Endothelial cell of umbilical vein (primary cell): ENCODE data around the gene CNOT11. TPM values are rescaled to one million over a fixed set of nuclear protein-coding genes. Genes with fewer than 3 reads are reported as not detected.

Source experiments
- BruUV-seq: library from RNA; stranded (reverse); fragments of 400-500 nt; replicated peaks from 2 replicates; lab custom pipeline; 2021; lab: Mats Ljungman, UMichigan
- CTCF ChIA-PET: fragments of 300-600, 350-600 bp; sonication (Branson Sonifier 250); formaldehyde crosslinking; loops from one replicate; lab custom pipeline; 2021; ENCODE audit warnings: antibody characterized with exemption, inconsistent platforms; lab: Charles Lee
- POLR2A ChIA-PET: fragments of 300-600, 350-600 bp; sonication (Branson Sonifier 250); formaldehyde crosslinking; loops from one replicate; lab custom pipeline; 2021; ENCODE audit warnings: antibody characterized with exemption, inconsistent platforms; lab: Charles Lee
- DNase-seq: peaks from one replicate; pipeline ENCODE4 v3.0.0-alpha.2; 2011; ENCODE audit warnings: low read depth, low spot score
- FAIRE-seq: peaks from 2 replicates; lab custom pipeline; 2011; peaks lifted over from hg19 to GRCh38; lab: Jason Lieb, UNC
- H2AFZ ChIP-seq: 2 replicates; pipeline ENCODE4 v1.6.0; 2012; ENCODE audit warnings: low read depth, low read length, control low read depth, inconsistent platforms
- H3K27ac ChIP-seq: 2 replicates; pipeline ENCODE4 v1.5.1; 2011; ENCODE audit warnings: low read depth, mild to moderate bottlenecking, control low read depth, low read length, moderate library complexity; ENCODE audit not compliant: insufficient read depth
- H3K27me3 ChIP-seq, 2 experiments: 2 replicates each; pipeline versions ENCODE4 v1.6.0 to v1.6.1; 2011; ENCODE audit warnings: low read length in 2 of 2, mixed read lengths in 1 of 2; ENCODE audit not compliant: control insufficient read depth in 2 of 2, insufficient read depth in 2 of 2
- H3K36me3 ChIP-seq, 2 experiments: 2 replicates in 1 of 2; 3 replicates in 1 of 2; pipeline ENCODE4 v1.5.1; 2011; ENCODE audit warnings: low read length in 2 of 2, mild to moderate bottlenecking in 1 of 2, moderate library complexity in 1 of 2; ENCODE audit not compliant: control insufficient read depth in 2 of 2, insufficient read depth in 2 of 2; ENCODE audit errors: extremely low read depth in 1 of 2
- H3K4me1 ChIP-seq: 3 replicates; pipeline ENCODE4 v1.5.1; 2011; ENCODE audit warnings: mild to moderate bottlenecking, low read length; ENCODE audit not compliant: control insufficient read depth, insufficient read depth; ENCODE audit errors: extremely low read depth
- H3K4me2 ChIP-seq: 2 replicates; pipeline ENCODE4 v1.6.1; 2011; ENCODE audit warnings: low read length, control low read depth, mixed read lengths; ENCODE audit not compliant: insufficient read depth
- H3K4me3 ChIP-seq, 3 experiments: fragments of 200-600 bp in 1 of 3; sonication (generic), shearing (Covaris generic) in 1 of 3; replicated peaks in 1 of 3; 2 replicates each; pipeline ENCODE4 v1.5.1; 2011 to 2016; ENCODE audit warnings: control low read depth in 3 of 3, low read length in 3 of 3, mild to moderate bottlenecking in 2 of 3, inconsistent platforms in 1 of 3, low read depth in 1 of 3, moderate library complexity in 1 of 3; ENCODE audit not compliant: insufficient read depth in 1 of 3
- H3K79me2 ChIP-seq: 2 replicates; pipeline ENCODE4 v1.6.0; 2012; ENCODE audit warnings: low read length, inconsistent platforms; ENCODE audit not compliant: control insufficient read depth, insufficient read depth
- H3K9ac ChIP-seq: replicated peaks from 2 replicates; pipeline ENCODE3; 2011; ENCODE audit warnings: low read length, control low read depth; ENCODE audit not compliant: insufficient read depth; ENCODE audit errors: extremely low read depth
- H3K9me1 ChIP-seq: replicated peaks from 3 replicates; pipeline ENCODE4 v1.6.0; 2011; ENCODE audit warnings: mild to moderate bottlenecking, low read length; ENCODE audit not compliant: control insufficient read depth, insufficient read depth; ENCODE audit errors: extremely low read depth
- H3K9me3 ChIP-seq: replicated peaks from 2 replicates; pipeline ENCODE4 v1.5.1; 2012; ENCODE audit warnings: low read length, inconsistent platforms; ENCODE audit not compliant: control insufficient read depth, insufficient read depth
- H4K20me1 ChIP-seq: replicated peaks from 2 replicates; pipeline ENCODE3; 2011; ENCODE audit warnings: mild to moderate bottlenecking, low read length; ENCODE audit not compliant: control insufficient read depth, insufficient read depth; ENCODE audit errors: extremely low read depth
- EZH2 ChIP-seq: IDR thresholded peaks from 2 replicates; pipeline ENCODE4 v1.6.1; 2012; ENCODE audit warnings: borderline replicate concordance, low read depth, mild to moderate bottlenecking, moderate library complexity, low read length, inconsistent platforms; ENCODE audit not compliant: severe bottlenecking
- FOS ChIP-seq: IDR thresholded peaks from 2 replicates; pipeline ENCODE4 v1.6.1; 2011; ENCODE audit warnings: mild to moderate bottlenecking, low read length, moderate library complexity, borderline replicate concordance; ENCODE audit not compliant: insufficient read depth
- GATA2 ChIP-seq: IDR thresholded peaks from 2 replicates; pipeline ENCODE4 v1.7.0; 2011; ENCODE audit warnings: low read depth, mild to moderate bottlenecking, moderate library complexity, mixed read lengths, low read length; ENCODE audit not compliant: insufficient read length, insufficient read depth
- JUN ChIP-seq: IDR thresholded peaks from 2 replicates; pipeline ENCODE4 v1.6.1; 2011; ENCODE audit warnings: borderline replicate concordance, low read depth; ENCODE audit not compliant: insufficient read length, insufficient read depth
- MYC ChIP-seq: IDR thresholded peaks from one replicate; pipeline ENCODE4 v1.6.1; 2011; ENCODE audit warnings: mild to moderate bottlenecking, low read depth, low read length
- POLR2A ChIP-seq: IDR thresholded peaks from 2 replicates; pipeline ENCODE4 v1.6.1; 2012; ENCODE audit warnings: low read depth, mild to moderate bottlenecking, control low read depth, low read length
- POLR2AphosphoS5 ChIP-seq: IDR thresholded peaks from 2 replicates; pipeline ENCODE4 v1.6.1; 2012; ENCODE audit warnings: low read depth, mild to moderate bottlenecking, control low read depth, low read length, moderate library complexity; ENCODE audit not compliant: insufficient read depth
- dilution Hi-C: fragments of 300-500 bp; cut with MboI; formaldehyde crosslinking; loops from one replicate; pipeline ENCODE4 v1.15.0; 2019; ENCODE audit warnings: low sequenced_read_pairs; ENCODE audit not compliant: extremely low pct_ligation_motif_present
- intact Hi-C: fragments of 100-400 bp; cut with micrococcal nuclease; formaldehyde crosslinking; loops from one replicate; pipeline ENCODE4 v1.10.0; 2022
- polyA plus RNA-seq, 4 experiments: library from polyadenylated mRNA; depleted of rRNA in 3 of 4; stranded (reverse) in 3 of 4; unstranded in 1 of 4; fragments of >200 nt; gene quantifications; 2 replicates each; pipeline versions ENCODE4 v1.2.1 to v1.2.3, GENCODE V29; 2011 to 2012; ENCODE audit warnings: missing spikeins in 1 of 4
- total RNA-seq: library from RNA; stranded (reverse); gene quantifications from 2 replicates; pipeline ENCODE4 v1.2.3, GENCODE V29; 2021
- TF ChIP-seq, protein P1 (sequence below), 2 donors: IDR thresholded peaks; 1 replicate in 1 of 2; 2 replicates in 1 of 2; pipeline ENCODE4 v1.5.1; 2011; ENCODE audit warnings: low read length in 2 of 2, mild to moderate bottlenecking in 2 of 2, moderate library complexity in 2 of 2, control low read depth in 1 of 2, inconsistent platforms in 1 of 2, low read depth in 1 of 2; ENCODE audit not compliant: insufficient read depth in 1 of 2; ENCODE audit errors: extremely low read depth in 1 of 2
- TF ChIP-seq, protein P2 (sequence below): IDR thresholded peaks from 2 replicates; pipeline ENCODE4 v1.6.1; 2011; ENCODE audit not compliant: insufficient read depth, insufficient read length

Gene CNOT11
- total and polyA plus RNA-seq, 2 donors (not counting 3 experiments of a cell fraction or from before 2014, with no cell fraction given), result 40.5 to 44.3 TPM

DNA sequence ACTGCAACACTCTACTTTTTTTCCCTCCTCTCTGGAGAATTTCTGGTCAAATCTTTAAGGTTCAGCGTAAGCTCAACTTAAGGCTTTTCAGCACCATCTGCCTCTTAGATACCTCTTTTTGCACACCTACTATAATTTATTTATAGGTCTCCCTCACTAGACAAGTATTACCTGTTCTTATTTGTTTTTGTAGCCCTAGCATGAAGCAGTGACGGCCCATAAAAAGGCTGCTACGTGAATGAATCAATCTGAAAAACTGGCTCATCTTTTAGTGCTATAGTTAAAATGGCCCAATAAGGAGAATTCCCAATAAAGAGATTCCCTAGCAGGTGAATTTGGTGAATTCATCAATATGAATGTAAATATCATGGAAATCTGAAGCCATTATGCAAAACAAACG is 49.3 kb downstream of the CNOT11 start:
- Histone ChIP-seq H3K4me1 (peaks cover 28% of the 10 kb centered on the region), H3K9me1 (no peaks in the 10 kb centered on the region), H3K9ac (no peak overlapping the region), H3K79me2 (peaks cover 99% of the 10 kb centered on the region), H3K4me2 (no peak overlapping the region), H3K4me3 (no peak overlapping the region), H4K20me1 (peaks cover 12% of the 10 kb centered on the region), H3K9me3 (no peaks in the 10 kb centered on the region), H3K27ac (no peak overlapping the region), H2AFZ (no peak overlapping the region), H3K36me3 (no peaks in the 10 kb centered on the region), H3K27me3 (no peaks in the 10 kb centered on the region)
- intact Hi-C loops, result no loop called here
- TF ChIP-seq EZH2 (no peak), JUN (no peak), POLR2A (no peak), FOS (no peak), POLR2AphosphoS5 (no peak), GATA2 (no peak), MYC (no peak)
- TF ChIP-seq, protein P1, sequence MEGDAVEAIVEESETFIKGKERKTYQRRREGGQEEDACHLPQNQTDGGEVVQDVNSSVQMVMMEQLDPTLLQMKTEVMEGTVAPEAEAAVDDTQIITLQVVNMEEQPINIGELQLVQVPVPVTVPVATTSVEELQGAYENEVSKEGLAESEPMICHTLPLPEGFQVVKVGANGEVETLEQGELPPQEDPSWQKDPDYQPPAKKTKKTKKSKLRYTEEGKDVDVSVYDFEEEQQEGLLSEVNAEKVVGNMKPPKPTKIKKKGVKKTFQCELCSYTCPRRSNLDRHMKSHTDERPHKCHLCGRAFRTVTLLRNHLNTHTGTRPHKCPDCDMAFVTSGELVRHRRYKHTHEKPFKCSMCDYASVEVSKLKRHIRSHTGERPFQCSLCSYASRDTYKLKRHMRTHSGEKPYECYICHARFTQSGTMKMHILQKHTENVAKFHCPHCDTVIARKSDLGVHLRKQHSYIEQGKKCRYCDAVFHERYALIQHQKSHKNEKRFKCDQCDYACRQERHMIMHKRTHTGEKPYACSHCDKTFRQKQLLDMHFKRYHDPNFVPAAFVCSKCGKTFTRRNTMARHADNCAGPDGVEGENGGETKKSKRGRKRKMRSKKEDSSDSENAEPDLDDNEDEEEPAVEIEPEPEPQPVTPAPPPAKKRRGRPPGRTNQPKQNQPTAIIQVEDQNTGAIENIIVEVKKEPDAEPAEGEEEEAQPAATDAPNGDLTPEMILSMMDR (IDR thresholded peaks at IDR 0.05; ENCODE audit: extremely low read depth in 1 of 2, insufficient read depth in 1 of 2, low read depth in 1 of 2, low read length in 2 of 2), result no peak
- TF ChIP-seq, protein P2, sequence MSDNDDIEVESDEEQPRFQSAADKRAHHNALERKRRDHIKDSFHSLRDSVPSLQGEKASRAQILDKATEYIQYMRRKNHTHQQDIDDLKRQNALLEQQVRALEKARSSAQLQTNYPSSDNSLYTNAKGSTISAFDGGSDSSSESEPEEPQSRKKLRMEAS, result no peak
- DNase-seq, result no peak
- BruUV-seq, result no TSS peak
- no peak for FAIRE-seq
- CTCF ChIA-PET, result interaction anchor here (1.6 kb wide), 1 partner anchor 10 kb away, joined by 3 read pairs; no protein-coding TSS in a partner anchor
- POLR2A ChIA-PET, result no interaction called here
- dilution Hi-C loops, result no loop called here
